AG08396 (cell line): ENCODE results near the gene BTBD9.
A peak's percentile ranks its signal among the peaks of the same experiment; 100 is the strongest.

Source experiments
- DNase-seq: peaks from one replicate; pipeline ENCODE4 v3.0.0; 2012; ENCODE audit warnings: low spot score, mixed read lengths

BTBD9 gene

GRCh38 chr6:38593998-38594665 is 45.6 kb downstream of the BTBD9 start:
- DNase-seq: no peak

GRCh38 chr6:38593409-38593808 is 46.3 kb downstream of the BTBD9 start:
- DNase-seq: no peak

- no peak for DNase-seq
Observed at GRCh38 chr6:38591439-38591838, 48.3 kb downstream of the BTBD9 start.

DNA sequence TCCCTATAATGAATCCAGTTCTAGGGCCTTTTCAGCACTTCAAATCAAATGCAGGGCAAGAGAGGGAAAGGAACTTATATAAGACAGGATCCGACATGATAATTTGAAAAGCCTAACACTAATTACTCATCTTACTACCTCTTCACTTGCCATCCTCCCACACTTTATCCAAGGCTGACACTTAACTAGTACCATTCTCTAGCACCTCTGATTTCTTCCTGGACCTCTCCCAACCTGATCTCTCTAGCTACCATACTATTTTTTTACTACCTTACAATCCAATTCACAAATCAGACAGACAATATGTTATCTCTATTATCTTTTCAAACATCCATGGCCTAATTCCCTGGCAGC is 50.4 kb downstream of the BTBD9 start:
- DNase-seq: no peak

GRCh38 chr6:38588631-38589366 is 50.9 kb downstream of the BTBD9 start:
- peak; percentile 25 for DNase-seq

- no peak for DNase-seq
Observed at GRCh38 chr6:38587766-38588362, 51.9 kb downstream of the BTBD9 start.

GRCh38 chr6:38586992-38587391 is 52.7 kb downstream of the BTBD9 start:
- no peak for DNase-seq

DNA sequence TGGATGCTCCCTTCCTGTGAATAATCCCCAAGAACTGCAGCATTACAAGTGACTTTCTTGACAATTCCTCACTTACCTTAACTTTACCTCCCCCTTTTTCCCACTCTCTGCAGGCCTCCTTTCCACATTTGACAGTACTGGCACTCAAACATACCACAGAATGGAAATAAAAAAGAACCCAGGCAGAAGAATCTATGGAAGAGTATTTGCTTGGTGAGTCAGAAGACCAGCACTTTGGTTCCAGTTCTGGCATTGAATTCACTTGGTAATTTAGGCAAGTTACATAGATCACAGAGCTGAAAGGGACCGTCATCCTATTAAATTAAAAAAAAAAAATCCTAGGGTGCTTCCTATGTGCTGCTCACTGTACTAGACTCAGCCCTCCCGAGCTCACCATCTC is 55.0 kb downstream of the BTBD9 start:
- DNase-seq: peak; percentile 6

DNA sequence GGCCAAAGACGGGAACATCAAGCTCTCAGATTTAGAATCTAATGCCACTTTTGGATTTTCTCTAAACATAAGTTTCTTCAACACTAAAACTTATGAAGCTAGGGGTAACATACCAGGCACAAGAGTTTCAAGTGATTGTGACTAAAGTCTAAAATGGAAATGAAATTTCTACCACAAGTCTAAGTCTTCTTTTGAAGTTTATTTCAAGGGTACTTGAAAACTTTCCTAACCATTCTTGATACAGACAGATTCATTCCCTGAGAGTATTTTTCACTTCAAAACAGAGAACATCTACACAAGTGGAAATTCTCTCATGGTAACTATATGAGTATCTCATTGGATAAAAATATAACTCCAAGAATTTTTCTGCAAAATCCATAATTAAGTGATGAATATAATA is 56.2 kb downstream of the BTBD9 start:
- no peak for DNase-seq

DNA sequence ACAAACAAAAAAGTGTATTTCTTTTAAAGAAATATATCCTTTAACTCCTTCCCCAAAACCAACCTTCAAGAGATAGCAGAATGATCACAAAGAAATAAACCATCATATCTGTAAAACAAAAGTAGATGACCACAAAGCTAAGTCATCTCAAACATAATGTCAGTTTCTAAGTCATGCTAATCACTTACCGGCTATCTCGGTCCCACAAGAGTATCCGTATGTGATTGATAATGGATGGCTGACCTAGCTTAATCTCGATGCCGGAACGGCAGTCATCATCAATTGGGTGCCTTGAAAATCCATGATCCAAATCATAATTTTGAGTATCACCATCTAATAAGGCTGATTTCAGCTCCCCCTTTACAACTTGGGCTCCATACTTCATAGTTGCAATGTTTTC is 59.7 kb downstream of the BTBD9 start:
- no peak for DNase-seq

GRCh38 chr6:38579010-38579628 is 60.6 kb downstream of the BTBD9 start:
- no peak for DNase-seq

DNA sequence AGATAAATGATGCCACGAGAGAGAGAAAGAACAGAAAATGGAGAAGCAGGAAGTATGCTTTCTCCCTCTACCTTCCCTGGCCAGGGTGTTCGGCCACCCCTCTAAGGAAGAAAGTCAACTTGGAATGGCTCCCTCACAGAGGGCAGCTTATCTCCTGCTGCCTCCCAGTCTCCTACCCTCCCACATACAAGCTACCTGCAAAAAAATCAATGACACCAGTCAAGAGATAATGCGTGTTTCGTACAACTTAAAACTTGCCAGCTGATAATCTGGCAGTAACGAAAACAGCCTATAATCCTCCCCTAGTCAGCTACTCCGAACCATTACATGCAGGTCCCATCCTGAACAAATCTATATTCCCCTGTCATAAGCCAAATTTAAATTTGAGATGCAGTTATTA is 61.7 kb downstream of the BTBD9 start:
- DNase-seq: no peak

DNA sequence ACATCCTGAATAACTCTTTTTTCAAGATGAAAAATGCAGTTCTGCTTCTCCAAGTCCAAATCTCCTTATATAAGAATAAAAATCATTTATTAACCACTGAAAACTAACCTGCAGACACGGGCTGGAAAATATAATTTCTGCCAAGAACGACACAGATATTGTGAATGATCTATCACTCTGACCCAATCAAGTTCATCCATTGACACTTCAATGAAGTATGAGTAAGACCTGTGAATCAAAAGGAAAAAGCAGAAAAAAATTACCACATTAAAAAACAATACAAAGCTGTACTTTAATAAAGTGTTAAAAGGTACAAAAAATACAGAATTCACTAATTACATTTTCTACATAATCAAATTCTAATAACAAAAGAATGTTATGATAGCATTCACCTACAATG is 62.2 kb downstream of the BTBD9 start:
- DNase-seq: no peak

DNA sequence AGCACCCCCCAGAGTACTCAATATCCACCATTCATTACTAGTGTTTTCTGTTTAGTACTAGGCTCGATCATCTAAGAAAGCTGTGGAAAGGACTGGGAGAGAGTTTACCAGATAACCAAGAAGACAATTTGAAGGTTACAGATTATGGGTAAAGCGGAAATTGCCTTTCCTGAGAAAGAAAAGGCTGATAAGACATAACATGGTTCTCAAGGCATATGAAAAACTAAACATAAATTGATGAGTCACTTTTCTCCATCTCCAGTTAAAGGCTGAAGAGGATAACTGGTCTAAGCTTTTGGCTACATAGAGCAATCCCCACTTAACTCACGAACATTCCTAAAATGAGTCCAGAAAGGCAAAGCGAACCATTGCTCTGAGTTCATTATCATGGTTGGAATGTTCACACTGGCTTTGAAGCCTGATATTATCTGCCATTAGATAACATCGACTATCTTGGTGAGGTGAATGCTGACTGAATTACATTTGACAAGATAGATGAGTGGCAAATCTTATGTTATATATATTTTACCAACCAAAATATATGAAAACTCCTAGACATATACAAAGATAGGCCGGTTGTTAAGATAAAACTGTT is 65.8 kb downstream of the BTBD9 start:
- DNase-seq: no peak

GRCh38 chr6:38572186-38572813 is 67.4 kb downstream of the BTBD9 start:
- no peak for DNase-seq

DNA sequence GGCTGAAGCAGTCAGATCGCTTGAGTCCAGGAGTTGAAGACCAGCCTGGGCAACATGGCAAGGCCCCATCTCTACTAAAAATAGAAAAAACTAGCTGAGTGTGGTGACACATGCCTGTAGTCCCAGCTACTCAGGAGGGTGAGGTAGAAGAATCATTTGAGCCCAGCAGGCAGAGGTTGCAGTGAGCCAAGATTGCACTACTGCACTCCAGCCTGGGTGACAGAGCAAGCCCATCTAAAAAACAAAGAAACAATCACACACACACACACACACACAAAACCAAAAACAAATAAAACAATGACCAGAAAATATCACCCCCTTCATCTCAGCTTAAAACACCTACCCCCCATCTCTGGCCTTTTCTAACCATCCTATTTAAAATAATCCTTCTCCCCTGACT is 68.0 kb downstream of the BTBD9 start:
- DNase-seq: no peak

- no peak for DNase-seq
Observed at GRCh38 chr6:38570750-38571149, 69.0 kb downstream of the BTBD9 start.

GRCh38 chr6:38567436-38567835 is 72.3 kb downstream of the BTBD9 start:
- DNase-seq: peak; percentile 30

DNA sequence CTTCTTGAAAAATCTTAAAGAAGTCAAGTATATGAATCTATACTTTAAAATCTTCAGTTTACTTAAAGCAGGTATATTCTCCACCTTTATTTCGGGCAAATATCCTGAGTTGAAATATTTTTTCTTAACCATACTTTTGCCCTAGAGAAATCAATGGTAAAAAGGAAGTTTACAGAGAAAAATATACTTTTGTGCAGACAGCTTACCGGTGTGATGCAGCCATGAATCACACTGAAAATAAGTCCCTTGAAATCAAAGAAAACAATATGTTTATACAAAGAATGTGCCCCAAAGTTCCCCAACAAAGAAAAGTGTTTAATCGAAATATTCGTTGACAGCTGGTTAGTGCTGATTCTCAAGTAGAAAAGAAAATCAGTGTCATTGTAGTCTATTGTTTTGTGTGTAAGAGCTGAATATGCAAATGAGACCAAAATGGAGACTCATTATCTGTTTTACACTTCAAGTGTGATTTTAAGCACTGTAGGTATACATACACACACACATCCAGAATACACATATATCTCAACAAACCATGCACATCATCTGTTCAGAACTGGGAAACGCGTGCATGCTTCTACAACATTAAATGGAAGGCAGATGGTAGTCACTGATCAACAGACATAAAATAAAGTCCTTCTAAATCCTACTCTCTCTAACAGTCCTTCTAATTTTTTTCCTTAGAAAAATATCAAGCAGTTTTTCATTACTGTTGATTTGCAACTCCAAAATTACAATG is 73.3 kb downstream of the BTBD9 start:
- no peak for DNase-seq

DNA sequence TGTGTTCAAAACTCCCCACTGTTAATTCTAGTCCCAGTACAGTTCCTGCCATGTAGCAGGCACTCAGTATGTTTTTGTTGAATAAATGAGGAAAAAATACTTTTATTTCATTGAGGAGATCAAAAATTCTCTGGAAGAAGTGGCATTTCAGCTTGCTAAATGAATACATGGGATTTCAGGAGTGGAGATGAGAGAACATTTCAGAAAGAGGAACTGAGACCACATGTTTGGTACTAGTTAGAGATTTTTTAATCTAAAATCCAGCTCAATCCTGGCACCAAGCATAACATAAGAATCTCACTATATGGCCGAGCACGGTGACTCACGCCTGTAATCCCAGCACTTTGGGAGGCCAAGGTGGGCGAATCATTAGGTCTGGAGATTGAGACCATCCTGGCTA is 75.4 kb downstream of the BTBD9 start:
- DNase-seq: no peak

DNA sequence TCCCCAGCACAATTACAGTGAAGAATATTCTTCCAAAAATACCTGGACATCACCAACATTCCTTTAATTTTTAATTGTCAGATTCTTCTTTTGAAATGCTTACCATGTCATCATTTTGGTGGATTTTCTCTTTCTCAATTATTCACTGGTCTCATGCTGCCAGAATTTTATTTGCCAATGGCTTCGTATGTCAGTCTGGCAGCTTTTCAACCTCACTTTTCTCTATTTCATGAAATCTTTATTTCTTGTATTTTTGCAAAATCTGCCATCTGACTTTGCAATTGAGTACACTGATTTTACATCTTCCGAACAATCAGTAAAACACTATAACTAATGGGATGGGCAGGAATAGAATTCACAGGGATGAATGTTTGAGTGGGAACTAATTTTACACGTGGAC is 84.1 kb downstream of the BTBD9 start:
- no peak for DNase-seq
